Liver (tissue), 3 donors: Measurements from ENCODE around the gene RUNX1.

Experiments
- RXRA ChIP-seq, 2 donors: IDR thresholded peaks; 2 replicates each; pipeline ENCODE4 v1.6.1; 2017 to 2018; ENCODE audit warnings: antibody characterized with exemption in 2 of 2, mild to moderate bottlenecking in 1 of 2
- SP1 ChIP-seq: IDR thresholded peaks from 2 replicates; pipeline ENCODE4 v1.6.1; 2018; ENCODE audit warnings: antibody characterized with exemption, mild to moderate bottlenecking
- TAF1 ChIP-seq: conservative IDR thresholded peaks from 2 replicates; pipeline ENCODE4 v1.6.1; 2016; ENCODE audit warnings: antibody characterized with exemption, mild to moderate bottlenecking
- YY1 ChIP-seq: IDR thresholded peaks from 2 replicates; pipeline ENCODE4 v1.6.1; 2016; ENCODE audit warnings: antibody characterized with exemption, mild to moderate bottlenecking
- TF ChIP-seq, protein P1 (sequence below): fragments of 150-350 bp; IDR thresholded peaks from 2 replicates; pipeline ENCODE4 v1.5.1; 2017; ENCODE audit warnings: improper control_type of control experiment, low read depth, low read length; ENCODE audit not compliant: missing input control
- TF ChIP-seq, protein P2 (sequence below): IDR thresholded peaks from 2 replicates; pipeline ENCODE4 v1.6.1; 2016; ENCODE audit warnings: antibody characterized with exemption, mild to moderate bottlenecking
- donor health status: healthy.
- donor health status: healthy.

DNA sequence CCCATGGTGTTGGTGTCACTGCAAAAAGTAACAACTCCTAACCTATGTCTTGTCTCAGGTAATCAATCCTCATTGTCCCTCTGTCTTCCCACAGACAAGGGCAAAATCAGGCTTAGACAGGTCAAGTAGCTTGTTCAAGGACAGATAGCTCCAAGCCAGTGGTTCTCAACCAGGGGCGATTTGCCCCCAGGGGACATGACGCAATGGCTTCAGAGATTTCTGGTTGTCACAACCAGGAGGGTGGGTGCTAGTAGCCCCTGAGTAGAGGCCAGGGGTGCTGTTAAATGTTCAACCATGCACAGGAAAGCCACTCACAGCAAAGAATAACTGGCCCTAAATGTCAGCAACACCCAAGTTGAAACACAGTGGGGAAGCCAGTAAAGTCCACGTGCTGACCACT is 178.9 kb downstream of the RUNX1 start:
- TF ChIP-seq TAF1 = no peak
- TF ChIP-seq, protein P1, sequence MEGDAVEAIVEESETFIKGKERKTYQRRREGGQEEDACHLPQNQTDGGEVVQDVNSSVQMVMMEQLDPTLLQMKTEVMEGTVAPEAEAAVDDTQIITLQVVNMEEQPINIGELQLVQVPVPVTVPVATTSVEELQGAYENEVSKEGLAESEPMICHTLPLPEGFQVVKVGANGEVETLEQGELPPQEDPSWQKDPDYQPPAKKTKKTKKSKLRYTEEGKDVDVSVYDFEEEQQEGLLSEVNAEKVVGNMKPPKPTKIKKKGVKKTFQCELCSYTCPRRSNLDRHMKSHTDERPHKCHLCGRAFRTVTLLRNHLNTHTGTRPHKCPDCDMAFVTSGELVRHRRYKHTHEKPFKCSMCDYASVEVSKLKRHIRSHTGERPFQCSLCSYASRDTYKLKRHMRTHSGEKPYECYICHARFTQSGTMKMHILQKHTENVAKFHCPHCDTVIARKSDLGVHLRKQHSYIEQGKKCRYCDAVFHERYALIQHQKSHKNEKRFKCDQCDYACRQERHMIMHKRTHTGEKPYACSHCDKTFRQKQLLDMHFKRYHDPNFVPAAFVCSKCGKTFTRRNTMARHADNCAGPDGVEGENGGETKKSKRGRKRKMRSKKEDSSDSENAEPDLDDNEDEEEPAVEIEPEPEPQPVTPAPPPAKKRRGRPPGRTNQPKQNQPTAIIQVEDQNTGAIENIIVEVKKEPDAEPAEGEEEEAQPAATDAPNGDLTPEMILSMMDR = no peak
- no peak for TF ChIP-seq YY1
- TF ChIP-seq SP1 = no peak
- TF ChIP-seq, protein P2, sequence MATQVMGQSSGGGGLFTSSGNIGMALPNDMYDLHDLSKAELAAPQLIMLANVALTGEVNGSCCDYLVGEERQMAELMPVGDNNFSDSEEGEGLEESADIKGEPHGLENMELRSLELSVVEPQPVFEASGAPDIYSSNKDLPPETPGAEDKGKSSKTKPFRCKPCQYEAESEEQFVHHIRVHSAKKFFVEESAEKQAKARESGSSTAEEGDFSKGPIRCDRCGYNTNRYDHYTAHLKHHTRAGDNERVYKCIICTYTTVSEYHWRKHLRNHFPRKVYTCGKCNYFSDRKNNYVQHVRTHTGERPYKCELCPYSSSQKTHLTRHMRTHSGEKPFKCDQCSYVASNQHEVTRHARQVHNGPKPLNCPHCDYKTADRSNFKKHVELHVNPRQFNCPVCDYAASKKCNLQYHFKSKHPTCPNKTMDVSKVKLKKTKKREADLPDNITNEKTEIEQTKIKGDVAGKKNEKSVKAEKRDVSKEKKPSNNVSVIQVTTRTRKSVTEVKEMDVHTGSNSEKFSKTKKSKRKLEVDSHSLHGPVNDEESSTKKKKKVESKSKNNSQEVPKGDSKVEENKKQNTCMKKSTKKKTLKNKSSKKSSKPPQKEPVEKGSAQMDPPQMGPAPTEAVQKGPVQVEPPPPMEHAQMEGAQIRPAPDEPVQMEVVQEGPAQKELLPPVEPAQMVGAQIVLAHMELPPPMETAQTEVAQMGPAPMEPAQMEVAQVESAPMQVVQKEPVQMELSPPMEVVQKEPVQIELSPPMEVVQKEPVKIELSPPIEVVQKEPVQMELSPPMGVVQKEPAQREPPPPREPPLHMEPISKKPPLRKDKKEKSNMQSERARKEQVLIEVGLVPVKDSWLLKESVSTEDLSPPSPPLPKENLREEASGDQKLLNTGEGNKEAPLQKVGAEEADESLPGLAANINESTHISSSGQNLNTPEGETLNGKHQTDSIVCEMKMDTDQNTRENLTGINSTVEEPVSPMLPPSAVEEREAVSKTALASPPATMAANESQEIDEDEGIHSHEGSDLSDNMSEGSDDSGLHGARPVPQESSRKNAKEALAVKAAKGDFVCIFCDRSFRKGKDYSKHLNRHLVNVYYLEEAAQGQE = no peak
- no peak for TF ChIP-seq RXRA (IDR thresholded peaks at IDR 0.05)
